Endothelial cell of umbilical vein (primary cell): ENCODE results near the gene RBPJ. TPM values are rescaled to one million over a fixed set of nuclear protein-coding genes. Genes with fewer than 3 reads are reported as not detected.

Source experiments
- BruUV-seq: library from RNA; stranded (reverse); fragments of 400-500 nt; replicated peaks from 2 replicates; lab custom pipeline; 2021; lab: Mats Ljungman, UMichigan
- CTCF ChIA-PET: fragments of 300-600, 350-600 bp; sonication (Branson Sonifier 250); formaldehyde crosslinking; loops from one replicate; lab custom pipeline; 2021; ENCODE audit warnings: antibody characterized with exemption, inconsistent platforms; lab: Charles Lee
- POLR2A ChIA-PET: fragments of 300-600, 350-600 bp; sonication (Branson Sonifier 250); formaldehyde crosslinking; loops from one replicate; lab custom pipeline; 2021; ENCODE audit warnings: antibody characterized with exemption, inconsistent platforms; lab: Charles Lee
- DNase-seq: peaks from one replicate; pipeline ENCODE4 v3.0.0-alpha.2; 2011; ENCODE audit warnings: low read depth, low spot score
- FAIRE-seq: peaks from 2 replicates; lab custom pipeline; 2011; peaks lifted over from hg19 to GRCh38; lab: Jason Lieb, UNC
- H2AFZ ChIP-seq: 2 replicates; pipeline ENCODE4 v1.6.0; 2012; ENCODE audit warnings: low read depth, low read length, control low read depth, inconsistent platforms
- H3K27ac ChIP-seq: 2 replicates; pipeline ENCODE4 v1.5.1; 2011; ENCODE audit warnings: low read depth, mild to moderate bottlenecking, control low read depth, low read length, moderate library complexity; ENCODE audit not compliant: insufficient read depth
- H3K27me3 ChIP-seq, 2 experiments: 2 replicates each; pipeline versions ENCODE4 v1.6.0 to v1.6.1; 2011; ENCODE audit warnings: low read length in 2 of 2, mixed read lengths in 1 of 2; ENCODE audit not compliant: control insufficient read depth in 2 of 2, insufficient read depth in 2 of 2
- H3K36me3 ChIP-seq, 2 experiments: 2 replicates in 1 of 2; 3 replicates in 1 of 2; pipeline ENCODE4 v1.5.1; 2011; ENCODE audit warnings: low read length in 2 of 2, mild to moderate bottlenecking in 1 of 2, moderate library complexity in 1 of 2; ENCODE audit not compliant: control insufficient read depth in 2 of 2, insufficient read depth in 2 of 2; ENCODE audit errors: extremely low read depth in 1 of 2
- H3K4me1 ChIP-seq: 3 replicates; pipeline ENCODE4 v1.5.1; 2011; ENCODE audit warnings: mild to moderate bottlenecking, low read length; ENCODE audit not compliant: control insufficient read depth, insufficient read depth; ENCODE audit errors: extremely low read depth
- H3K4me2 ChIP-seq: 2 replicates; pipeline ENCODE4 v1.6.1; 2011; ENCODE audit warnings: low read length, control low read depth, mixed read lengths; ENCODE audit not compliant: insufficient read depth
- H3K4me3 ChIP-seq, 3 experiments: fragments of 200-600 bp in 1 of 3; sonication (generic), shearing (Covaris generic) in 1 of 3; replicated peaks in 1 of 3; 2 replicates each; pipeline ENCODE4 v1.5.1; 2011 to 2016; ENCODE audit warnings: control low read depth in 3 of 3, low read length in 3 of 3, mild to moderate bottlenecking in 2 of 3, inconsistent platforms in 1 of 3, low read depth in 1 of 3, moderate library complexity in 1 of 3; ENCODE audit not compliant: insufficient read depth in 1 of 3
- H3K79me2 ChIP-seq: 2 replicates; pipeline ENCODE4 v1.6.0; 2012; ENCODE audit warnings: low read length, inconsistent platforms; ENCODE audit not compliant: control insufficient read depth, insufficient read depth
- H3K9ac ChIP-seq: replicated peaks from 2 replicates; pipeline ENCODE3; 2011; ENCODE audit warnings: low read length, control low read depth; ENCODE audit not compliant: insufficient read depth; ENCODE audit errors: extremely low read depth
- H3K9me1 ChIP-seq: replicated peaks from 3 replicates; pipeline ENCODE4 v1.6.0; 2011; ENCODE audit warnings: mild to moderate bottlenecking, low read length; ENCODE audit not compliant: control insufficient read depth, insufficient read depth; ENCODE audit errors: extremely low read depth
- H3K9me3 ChIP-seq: replicated peaks from 2 replicates; pipeline ENCODE4 v1.5.1; 2012; ENCODE audit warnings: low read length, inconsistent platforms; ENCODE audit not compliant: control insufficient read depth, insufficient read depth
- H4K20me1 ChIP-seq: replicated peaks from 2 replicates; pipeline ENCODE3; 2011; ENCODE audit warnings: mild to moderate bottlenecking, low read length; ENCODE audit not compliant: control insufficient read depth, insufficient read depth; ENCODE audit errors: extremely low read depth
- CTCF ChIP-seq, 2 donors: IDR thresholded peaks; 1 replicate in 1 of 2; 2 replicates in 1 of 2; pipeline ENCODE4 v1.5.1; 2011; ENCODE audit warnings: low read length in 2 of 2, mild to moderate bottlenecking in 2 of 2, moderate library complexity in 2 of 2, control low read depth in 1 of 2, inconsistent platforms in 1 of 2, low read depth in 1 of 2; ENCODE audit not compliant: insufficient read depth in 1 of 2; ENCODE audit errors: extremely low read depth in 1 of 2
- EZH2 ChIP-seq: IDR thresholded peaks from 2 replicates; pipeline ENCODE4 v1.6.1; 2012; ENCODE audit warnings: borderline replicate concordance, low read depth, mild to moderate bottlenecking, moderate library complexity, low read length, inconsistent platforms; ENCODE audit not compliant: severe bottlenecking
- FOS ChIP-seq: IDR thresholded peaks from 2 replicates; pipeline ENCODE4 v1.6.1; 2011; ENCODE audit warnings: mild to moderate bottlenecking, low read length, moderate library complexity, borderline replicate concordance; ENCODE audit not compliant: insufficient read depth
- GATA2 ChIP-seq: IDR thresholded peaks from 2 replicates; pipeline ENCODE4 v1.7.0; 2011; ENCODE audit warnings: low read depth, mild to moderate bottlenecking, moderate library complexity, mixed read lengths, low read length; ENCODE audit not compliant: insufficient read length, insufficient read depth
- JUN ChIP-seq: IDR thresholded peaks from 2 replicates; pipeline ENCODE4 v1.6.1; 2011; ENCODE audit warnings: borderline replicate concordance, low read depth; ENCODE audit not compliant: insufficient read length, insufficient read depth
- MYC ChIP-seq: IDR thresholded peaks from one replicate; pipeline ENCODE4 v1.6.1; 2011; ENCODE audit warnings: mild to moderate bottlenecking, low read depth, low read length
- POLR2A ChIP-seq: IDR thresholded peaks from 2 replicates; pipeline ENCODE4 v1.6.1; 2012; ENCODE audit warnings: low read depth, mild to moderate bottlenecking, control low read depth, low read length
- POLR2AphosphoS5 ChIP-seq: IDR thresholded peaks from 2 replicates; pipeline ENCODE4 v1.6.1; 2012; ENCODE audit warnings: low read depth, mild to moderate bottlenecking, control low read depth, low read length, moderate library complexity; ENCODE audit not compliant: insufficient read depth
- dilution Hi-C: fragments of 300-500 bp; cut with MboI; formaldehyde crosslinking; loops from one replicate; pipeline ENCODE4 v1.15.0; 2019; ENCODE audit warnings: low sequenced_read_pairs; ENCODE audit not compliant: extremely low pct_ligation_motif_present
- intact Hi-C: fragments of 100-400 bp; cut with micrococcal nuclease; formaldehyde crosslinking; loops from one replicate; pipeline ENCODE4 v1.10.0; 2022
- polyA plus RNA-seq, 4 experiments: library from polyadenylated mRNA; depleted of rRNA in 3 of 4; stranded (reverse) in 3 of 4; unstranded in 1 of 4; fragments of >200 nt; gene quantifications; 2 replicates each; pipeline versions ENCODE4 v1.2.1 to v1.2.3, GENCODE V29; 2011 to 2012; ENCODE audit warnings: missing spikeins in 1 of 4
- total RNA-seq: library from RNA; stranded (reverse); gene quantifications from 2 replicates; pipeline ENCODE4 v1.2.3, GENCODE V29; 2021
- TF ChIP-seq, protein P1 (sequence below): IDR thresholded peaks from 2 replicates; pipeline ENCODE4 v1.6.1; 2011; ENCODE audit not compliant: insufficient read depth, insufficient read length

RBPJ gene
- total and polyA plus RNA-seq, 2 donors (not counting 3 experiments of a cell fraction or from before 2014, with no cell fraction given) = 17.0 to 42.9 TPM

GRCh38 chr4:26375551-26375950, 54.7 kb downstream of the RBPJ start:
- TF ChIP-seq JUN (no peak), MYC (no peak), EZH2 (no peak), POLR2AphosphoS5 (no peak), GATA2 (no peak)

GRCh38 chr4:26377328-26378311, 56.8 kb downstream of the RBPJ start:
- intact Hi-C loops = no loop called here
- FAIRE-seq = no peak
- dilution Hi-C loops = no loop called here
- H3K4me3 ChIP-seq = no peak overlapping the region
- TF ChIP-seq FOS = no peak
- no peak for TF ChIP-seq GATA2
- TF ChIP-seq EZH2 = no peak
- no peak for TF ChIP-seq MYC
- TF ChIP-seq JUN = no peak
- TF ChIP-seq CTCF (IDR thresholded peaks at IDR 0.05; ENCODE audit: extremely low read depth in 1 of 2, insufficient read depth in 1 of 2, low read depth in 1 of 2, low read length in 2 of 2) = no peak
- no peak for TF ChIP-seq POLR2A
- TF ChIP-seq, protein P1, sequence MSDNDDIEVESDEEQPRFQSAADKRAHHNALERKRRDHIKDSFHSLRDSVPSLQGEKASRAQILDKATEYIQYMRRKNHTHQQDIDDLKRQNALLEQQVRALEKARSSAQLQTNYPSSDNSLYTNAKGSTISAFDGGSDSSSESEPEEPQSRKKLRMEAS = no peak
- TF ChIP-seq POLR2AphosphoS5 = no peak
- BruUV-seq = no TSS peak
- no peak overlapping the region for H3K9ac ChIP-seq
- H2AFZ ChIP-seq = no peak overlapping the region
- H3K36me3 ChIP-seq = no peaks in the 10 kb centered on the region
- no peak overlapping the region for H3K27ac ChIP-seq
- H3K9me1 ChIP-seq = no peaks in the 10 kb centered on the region
- H3K9me3 ChIP-seq = no peaks in the 10 kb centered on the region
- no peaks in the 10 kb centered on the region for H3K4me1 ChIP-seq
- H3K79me2 ChIP-seq = peaks cover 40% of the 10 kb centered on the region
- CTCF ChIA-PET = no interaction called here
- no peaks in the 10 kb centered on the region for H3K27me3 ChIP-seq
- peaks cover 5% of the 10 kb centered on the region for H4K20me1 ChIP-seq
- H3K4me2 ChIP-seq = no peak overlapping the region
- no peak for DNase-seq
- POLR2A ChIA-PET = no interaction called here

More at GRCh38 chr4:26375551-26375950, 54.7 kb downstream of the RBPJ start:
- Histone ChIP-seq H3K36me3 (no peaks in the 10 kb centered on the region), H3K9me3 (no peaks in the 10 kb centered on the region), H3K4me3 (no peak overlapping the region), H3K4me2 (no peak overlapping the region), H3K27ac (no peak overlapping the region), H2AFZ (no peak overlapping the region), H3K9me1 (no peaks in the 10 kb centered on the region), H3K9ac (no peak overlapping the region), H3K27me3 (no peaks in the 10 kb centered on the region), H4K20me1 (peaks cover 5% of the 10 kb centered on the region), H3K79me2 (peaks cover 43% of the 10 kb centered on the region), H3K4me1 (no peaks in the 10 kb centered on the region)
- dilution Hi-C loops (no loop called here), intact Hi-C loops (no loop called here)
- no TSS peak for BruUV-seq
- CTCF ChIA-PET = no interaction called here
- DNase-seq (no peak), FAIRE-seq (no peak)
- POLR2A ChIA-PET = no interaction called here
